Fibroblast of villous mesenchyme (primary cell): Measurements from ENCODE around the gene PSKH1. TPM values are rescaled to one million over a fixed set of nuclear protein-coding genes. Genes with fewer than 3 reads are reported as not detected.
A peak's percentile ranks its signal among the peaks of the same experiment; 100 is the strongest.

Experiments
- DNase-seq: peaks from one replicate; pipeline ENCODE4 v3.0.0-alpha.2; 2010; ENCODE audit warnings: low read depth
- H3K4me3 ChIP-seq: 2 replicates; pipeline ENCODE4 v1.5.1; 2011; ENCODE audit warnings: low read depth, mild to moderate bottlenecking, low read length
- CTCF ChIP-seq: IDR thresholded peaks from 2 replicates; pipeline ENCODE4 v1.5.1; 2012; ENCODE audit warnings: low read depth, mild to moderate bottlenecking, low read length; ENCODE audit not compliant: insufficient read depth
- total RNA-seq: library from RNA; depleted of rRNA; stranded (reverse); fragments of >200 nt; gene quantifications from 2 replicates; pipeline ENCODE4 v1.2.3, GENCODE V29; 2012

PSKH1 gene
- total RNA-seq, 1 donor: 13.0 TPM

DNA sequence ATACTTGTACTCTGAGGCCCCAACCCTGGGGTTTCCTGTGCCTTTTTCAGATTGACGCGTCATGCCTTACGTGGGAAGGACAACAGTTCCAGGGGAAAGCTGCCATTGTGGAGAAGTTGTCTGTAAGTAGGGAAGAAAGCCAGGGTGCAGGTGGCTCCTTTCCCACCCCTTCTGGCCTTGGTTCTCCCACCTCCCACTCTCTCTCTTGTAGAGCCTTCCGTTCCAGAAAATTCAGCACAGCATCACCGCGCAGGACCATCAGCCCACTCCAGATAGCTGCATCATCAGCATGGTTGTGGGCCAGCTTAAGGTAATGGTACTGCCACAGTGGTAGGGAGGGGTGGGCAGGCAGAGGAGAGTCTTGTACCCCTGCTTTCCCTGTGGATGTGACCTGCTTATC lies 24.8 kb upstream of the PSKH1 start:
- DNase-seq: no peak
- H3K4me3 ChIP-seq: no peak overlapping the region
- TF ChIP-seq CTCF: no peak

- no peak for TF ChIP-seq CTCF
- DNase-seq: no peak
- H3K4me3 ChIP-seq: no peak overlapping the region
These were observed 23.4 kb upstream of the PSKH1 start for GRCh38 chr16:67869653-67870052.

- DNase-seq: no peak
- TF ChIP-seq CTCF: no peak
These were observed 21.8 kb upstream of the PSKH1 start for GRCh38 chr16:67871256-67871655.

GRCh38 chr16:67872131-67872630 lies 20.9 kb upstream of the PSKH1 start:
- H3K4me3 ChIP-seq: no peak overlapping the region
- no peak for TF ChIP-seq CTCF
- no peak for DNase-seq

More at GRCh38 chr16:67871256-67871655, 21.8 kb upstream of the PSKH1 start:
- H3K4me3 ChIP-seq: no peak overlapping the region

- no peak for TF ChIP-seq CTCF
- peak within 1 kb of the TSS; percentile 96 for H3K4me3 ChIP-seq
- DNase-seq: peak; percentile 84
These were observed 20.2 kb upstream of the PSKH1 start, which contains the start of gene EDC4 for GRCh38 chr16:67872631-67873434. EDC4 (plus strand) TSS chr16:67873052; CDS start chr16:67873262, 210 bp downstream.

DNA sequence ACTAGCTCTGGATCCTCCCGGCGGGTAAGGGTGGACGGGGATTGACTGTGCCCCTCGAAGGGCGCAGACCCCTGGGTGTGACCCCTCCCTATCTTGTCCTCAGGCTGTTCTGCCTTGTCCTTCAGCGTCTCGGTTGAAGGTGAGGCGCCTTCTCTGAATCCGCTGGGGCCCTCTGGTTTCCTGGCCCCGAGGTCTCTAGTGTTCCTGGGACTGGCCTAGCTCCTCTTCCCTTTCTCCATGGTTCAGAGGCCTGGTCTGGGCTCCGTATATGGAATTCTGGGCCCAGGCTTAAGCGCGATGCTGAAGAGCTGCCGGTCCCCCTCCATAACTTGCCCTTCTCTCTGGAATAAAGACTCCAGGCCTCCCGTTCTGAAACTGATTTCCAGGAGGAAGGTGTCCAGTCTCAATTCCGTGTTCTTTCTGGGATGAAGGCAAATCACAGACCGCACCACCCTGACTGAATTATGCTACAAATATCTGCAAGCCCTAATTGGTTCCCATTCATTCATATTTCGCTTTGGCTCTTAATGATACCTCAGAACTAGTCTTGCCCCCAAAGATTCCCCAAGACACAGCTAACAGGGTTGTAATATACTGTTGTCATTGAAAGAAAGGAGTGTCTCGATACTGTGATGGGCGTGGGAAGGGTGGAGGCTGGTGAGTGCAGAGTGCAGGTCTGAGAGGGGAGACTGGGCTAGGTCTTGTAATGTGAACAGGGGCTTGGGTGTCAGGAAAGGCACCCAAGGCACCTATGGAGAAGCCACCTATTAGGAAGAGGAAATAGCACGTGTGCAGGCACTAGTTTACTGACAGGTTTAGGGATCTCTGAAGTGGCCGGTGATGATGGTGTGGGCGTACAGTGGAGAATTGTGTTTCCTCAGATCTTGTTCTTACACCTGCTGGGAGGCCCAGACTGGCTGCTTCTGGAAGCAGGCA lies 19.4 kb upstream of the PSKH1 start:
- peak; percentile 27 for DNase-seq
- TF ChIP-seq CTCF: no peak
- H3K4me3 ChIP-seq: peak overlapping the region; percentile 96
